Measurements from ENCODE around the gene SPRR2G. TPM values are rescaled to one million over a fixed set of nuclear protein-coding genes. Genes with fewer than 3 reads are reported as not detected.

Gene SPRR2G
- total RNA-seq, 2 experiments from 2014 or later, result not detected

GRCh38 chr1:153100245-153100644, 50.4 kb downstream of the SPRR2G start:
- Mint-ChIP-seq H3K4me1 (ENCODE audit: low read depth) (no peaks in the 10 kb centered on the region), H3K4me3 (no peak overlapping the region), H3K9me3 (no peaks in the 10 kb centered on the region), H3K36me3 (ENCODE audit: low read depth) (no peaks in the 10 kb centered on the region), H3K27me3 (peaks cover 34% of the 10 kb centered on the region), H3K27ac (no peak overlapping the region)
- H3K36me3 ChIP-seq (ENCODE audit: insufficient read depth, low read length), result no peaks in the 10 kb centered on the region
- ATAC-seq (ENCODE audit: poor library complexity) (no peak), DNase-seq (no peak)
- POLR2A ChIA-PET, result no interaction called here
- no peak overlapping the region for H3K4me3 ChIP-seq (ENCODE audit: low read length)
- TF ChIP-seq CTCF (IDR thresholded peaks at IDR 0.05), result no peak
- H3K27ac ChIP-seq (ENCODE audit: low read depth in 1 of 2, low read length in 2 of 2), result no peak overlapping the region
- H3K4me1 ChIP-seq (ENCODE audit: insufficient read depth, low read length), result no peaks in the 10 kb centered on the region
- CTCF ChIA-PET, result no interaction called here
- peaks cover 2 to 6% of the 10 kb centered on the region in 2 experiments for H3K27me3 ChIP-seq (ENCODE audit: control insufficient read depth in 1 of 2, insufficient read depth in 2 of 2, low read length in 2 of 2)
- H3K9me3 ChIP-seq (ENCODE audit: control insufficient read depth in 1 of 2, insufficient read depth in 1 of 2, low read length in 2 of 2), result peaks cover 0 to 3% of the 10 kb centered on the region in 2 experiments
- intact Hi-C loops (cut with DNase I, micrococcal nuclease), result no loop called here

Other genes starting within 250 kb of the SPRR2G start
- gene IVL, start 242.3 kb downstream of the SPRR2G start, total RNA-seq, result not detected
- gene SPRR5, start 203.7 kb downstream of the SPRR2G start, total RNA-seq, result not detected
- not detected for gene SPRR4, start 180.2 kb downstream of the SPRR2G start, total RNA-seq
- not detected for gene SPRR1A, start 166.8 kb downstream of the SPRR2G start, total RNA-seq
- not detected for gene SPRR3, start 149.1 kb downstream of the SPRR2G start, total RNA-seq
- not detected for gene SPRR1B, start 119.7 kb downstream of the SPRR2G start, total RNA-seq
- gene SPRR2D, start 109.8 kb downstream of the SPRR2G start, total RNA-seq, result not detected
- gene SPRR2A, start 93.4 kb downstream of the SPRR2G start, total RNA-seq, result not detected
- gene SPRR2B, start 79.3 kb downstream of the SPRR2G start, total RNA-seq, result not detected
- gene SPRR2E, start 56.4 kb downstream of the SPRR2G start, total RNA-seq, result not detected
- gene SPRR2F, start 37.4 kb downstream of the SPRR2G start, total RNA-seq, result not detected
- not detected for gene LELP1, start 52.5 kb upstream of the SPRR2G start, total RNA-seq
- not detected for gene PRR9, start 66.7 kb upstream of the SPRR2G start, total RNA-seq
- not detected for gene LORICRIN, start 108.8 kb upstream of the SPRR2G start, total RNA-seq
- gene PGLYRP3, start 162.1 kb upstream of the SPRR2G start, total RNA-seq, result not detected
- not detected for gene PGLYRP4, start 198.0 kb upstream of the SPRR2G start, total RNA-seq
- 10 to 100 TPM; 35.3 to 43.6 TPM for gene S100A9, start 207.0 kb upstream of the SPRR2G start, total RNA-seq
- gene S100A12, start 224.7 kb upstream of the SPRR2G start, total RNA-seq, result 1 to 10 TPM; 4.0 to 5.5 TPM
- gene S100A8, start 240.2 kb upstream of the SPRR2G start, total RNA-seq, result 10 to 100 TPM; 21.0 to 23.8 TPM

Data from CD4-positive, alpha-beta T cell (primary cell).